ENCODE data around the gene SCARB1.

DNA sequence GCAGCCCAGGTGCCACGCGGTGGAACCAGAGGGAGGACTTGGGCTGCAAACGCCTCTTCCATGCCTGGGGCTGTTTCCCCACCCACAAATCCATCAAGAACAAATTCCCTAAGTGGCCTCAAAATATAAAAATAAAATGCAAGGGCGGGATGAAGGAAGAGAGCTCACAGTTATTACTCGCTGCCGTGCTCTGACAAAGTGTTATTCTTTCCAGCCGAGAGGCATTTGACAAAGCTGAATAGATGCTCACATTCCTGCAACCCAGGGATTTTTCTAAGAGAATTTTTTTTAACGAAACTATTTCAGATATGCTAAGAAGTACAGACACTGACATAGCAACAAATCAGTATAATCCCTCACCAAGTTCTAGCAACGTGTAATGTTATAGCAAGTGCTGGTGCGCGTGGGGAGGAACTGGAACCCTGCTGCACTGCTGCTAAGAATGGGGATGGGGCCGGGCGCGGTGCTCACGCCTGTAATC is 70.7 kb downstream of the SCARB1 start:
- TF ChIP-seq, protein P1, sequence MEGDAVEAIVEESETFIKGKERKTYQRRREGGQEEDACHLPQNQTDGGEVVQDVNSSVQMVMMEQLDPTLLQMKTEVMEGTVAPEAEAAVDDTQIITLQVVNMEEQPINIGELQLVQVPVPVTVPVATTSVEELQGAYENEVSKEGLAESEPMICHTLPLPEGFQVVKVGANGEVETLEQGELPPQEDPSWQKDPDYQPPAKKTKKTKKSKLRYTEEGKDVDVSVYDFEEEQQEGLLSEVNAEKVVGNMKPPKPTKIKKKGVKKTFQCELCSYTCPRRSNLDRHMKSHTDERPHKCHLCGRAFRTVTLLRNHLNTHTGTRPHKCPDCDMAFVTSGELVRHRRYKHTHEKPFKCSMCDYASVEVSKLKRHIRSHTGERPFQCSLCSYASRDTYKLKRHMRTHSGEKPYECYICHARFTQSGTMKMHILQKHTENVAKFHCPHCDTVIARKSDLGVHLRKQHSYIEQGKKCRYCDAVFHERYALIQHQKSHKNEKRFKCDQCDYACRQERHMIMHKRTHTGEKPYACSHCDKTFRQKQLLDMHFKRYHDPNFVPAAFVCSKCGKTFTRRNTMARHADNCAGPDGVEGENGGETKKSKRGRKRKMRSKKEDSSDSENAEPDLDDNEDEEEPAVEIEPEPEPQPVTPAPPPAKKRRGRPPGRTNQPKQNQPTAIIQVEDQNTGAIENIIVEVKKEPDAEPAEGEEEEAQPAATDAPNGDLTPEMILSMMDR (IDR thresholded peaks at IDR 0.05; ENCODE audit: borderline replicate concordance, extremely low read depth, low read length, poor library complexity, severe bottlenecking), result no peak
- no peak for TF ChIP-seq EZH2 (IDR thresholded peaks at IDR 0.05; ENCODE audit: borderline replicate concordance, low read depth, low read length, severe bottlenecking)

All from DND-41 (cell line).